SHP77 treated with DMSO at 0.1 percent for 48 hours (cell line): ENCODE results near the gene DOCK3.
"Not testable (repeated sequence)": the region's sequence is repeated elsewhere in the genome, so short reads cannot be mapped to it uniquely, and the experiment has no call there.

Source experiments
- DNase-seq: peaks from one replicate; lab custom pipeline; 2025; lab: John Stamatoyannopoulos, UW

Gene DOCK3

GRCh38 chr3:51361746-51362145 lies 687.0 kb downstream of the DOCK3 start:
- no peak for DNase-seq

GRCh38 chr3:51362476-51362875 lies 687.7 kb downstream of the DOCK3 start:
- no peak for DNase-seq

- not testable (repeated sequence) for DNase-seq
Measured at GRCh38 chr3:51368276-51368675, 693.5 kb downstream of the DOCK3 start.

GRCh38 chr3:51371943-51372557 lies 697.3 kb downstream of the DOCK3 start:
- DNase-seq = peak; percentile 12

GRCh38 chr3:51373658-51374421 lies 699.1 kb downstream of the DOCK3 start:
- DNase-seq = no peak

GRCh38 chr3:51374456-51374855 lies 699.7 kb downstream of the DOCK3 start:
- DNase-seq = no peak

GRCh38 chr3:51375136-51375535 lies 700.4 kb downstream of the DOCK3 start:
- DNase-seq = no peak

GRCh38 chr3:51375571-51375970 lies 700.8 kb downstream of the DOCK3 start:
- DNase-seq = no peak

GRCh38 chr3:51378065-51378464 lies 703.3 kb downstream of the DOCK3 start:
- DNase-seq = no peak

GRCh38 chr3:51378726-51379125 lies 704.0 kb downstream of the DOCK3 start:
- DNase-seq = no peak

GRCh38 chr3:51379301-51379700 lies 704.6 kb downstream of the DOCK3 start:
- DNase-seq = no peak

GRCh38 chr3:51379746-51380455 lies 705.2 kb downstream of the DOCK3 start:
- DNase-seq = no peak

- DNase-seq = no peak
Measured at GRCh38 chr3:51380601-51381332, 706.0 kb downstream of the DOCK3 start.

GRCh38 chr3:51381333-51381705 lies 706.6 kb downstream of the DOCK3 start:
- no peak for DNase-seq

GRCh38 chr3:51382076-51382745 lies 707.5 kb downstream of the DOCK3 start:
- DNase-seq = no peak

GRCh38 chr3:51382947-51383578 lies 708.3 kb downstream of the DOCK3 start:
- DNase-seq = no peak

- DNase-seq = no peak
Measured at GRCh38 chr3:51384055-51384725, 709.5 kb downstream of the DOCK3 start.

GRCh38 chr3:51384726-51385473 lies 710.2 kb downstream of the DOCK3 start, which contains the start of gene MANF:
Gene MANF (plus strand): TSS chr3:51385291. CDS start chr3:51385343, 52 bp downstream.
- DNase-seq = peak; percentile 88

GRCh38 chr3:51385621-51386091 lies 710.9 kb downstream of the DOCK3 start:
- DNase-seq = no peak
